ENCODE data around the gene NAXD.

GRCh38 chr13:110615005-110615321 lies 382 bp upstream of the NAXD start:
- TF ChIP-seq CTCF (conservative IDR thresholded peaks at IDR 0.05; ENCODE audit: low read depth, low read length), result no peak
- TF ChIP-seq CHD1 (IDR thresholded peaks at IDR 0.05; ENCODE audit: low read depth, low read length), result no peak
- no peak for TF ChIP-seq POLR2A (IDR thresholded peaks at IDR 0.05; ENCODE audit: low read depth, low read length)
- TF ChIP-seq BHLHE40 (IDR thresholded peaks at IDR 0.05; ENCODE audit: low read depth, low read length), result no peak
- TF ChIP-seq RCOR1 (IDR thresholded peaks at IDR 0.05; ENCODE audit: insufficient replicate concordance, low read length), result no peak
- no peak for TF ChIP-seq MXI1 (IDR thresholded peaks at IDR 0.05; ENCODE audit: borderline replicate concordance, low read depth, low read length)
- TF ChIP-seq RAD21 (IDR thresholded peaks at IDR 0.05; ENCODE audit: low read length), result no peak
